NCI-H2227 (cell line): Measurements from ENCODE around the gene INTS7.
"Not testable (repeated sequence)": the region's sequence is repeated elsewhere in the genome, so short reads cannot be mapped to it uniquely, and the experiment has no call there.

Experiments used
- DNase-seq: peaks from one replicate; lab custom pipeline; 2025; ENCODE audit not compliant: unreplicated experiment; lab: John Stamatoyannopoulos, UW

INTS7 gene

GRCh38 chr1:212035835-212036605 is 663 bp upstream of the INTS7 start:
- no peak for DNase-seq

GRCh38 chr1:212034516-212035122 is 738 bp downstream of the INTS7 start:
- DNase-seq: no peak

DNA sequence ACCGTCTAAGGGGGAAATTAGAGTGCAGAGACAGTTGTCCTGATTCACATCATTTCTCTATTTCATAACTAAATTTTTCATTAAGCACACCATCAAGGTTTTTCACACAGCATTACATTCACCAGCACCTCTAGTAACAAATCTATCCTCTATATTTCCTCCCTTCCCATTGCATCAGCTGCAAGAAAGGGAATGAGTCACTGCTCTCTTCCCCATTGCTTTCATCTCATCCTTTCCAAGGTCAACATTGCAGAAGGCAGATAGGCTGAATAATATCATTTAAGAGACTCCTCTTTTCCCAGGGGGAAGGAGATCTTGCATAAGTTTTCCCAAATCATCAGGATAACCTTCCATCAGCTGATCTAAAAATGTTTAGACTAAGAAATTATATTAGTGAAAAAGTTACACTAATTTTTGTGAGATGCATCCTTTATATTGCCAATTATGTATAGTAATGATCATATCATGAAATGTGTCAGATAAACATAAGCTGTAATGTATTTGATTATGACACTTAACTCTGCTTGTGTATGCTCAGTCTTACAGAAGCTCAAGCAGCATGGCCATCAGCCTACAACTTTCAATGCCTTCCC is 4.3 kb downstream of the INTS7 start:
- no peak for DNase-seq

DNA sequence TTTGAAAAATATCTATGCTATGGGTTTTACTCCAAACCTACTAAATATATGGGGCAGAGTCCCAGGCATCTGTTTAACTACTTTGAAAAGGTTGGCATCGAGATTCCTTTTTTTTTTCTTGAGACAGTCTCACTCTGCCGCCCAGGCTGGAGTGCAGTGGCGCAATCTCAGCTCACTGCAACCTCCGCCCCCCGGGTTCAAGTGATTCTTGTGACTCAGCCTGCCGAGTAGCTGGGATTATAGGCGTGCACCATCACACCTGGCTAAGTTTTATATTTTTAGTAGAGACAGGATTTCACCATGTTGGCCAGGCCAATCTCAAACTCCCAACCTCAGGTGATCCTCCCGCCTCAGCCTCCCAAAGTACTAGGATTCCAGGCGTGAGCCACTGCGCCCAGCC is 7.6 kb downstream of the INTS7 start:
- DNase-seq: not testable (repeated sequence)

DNA sequence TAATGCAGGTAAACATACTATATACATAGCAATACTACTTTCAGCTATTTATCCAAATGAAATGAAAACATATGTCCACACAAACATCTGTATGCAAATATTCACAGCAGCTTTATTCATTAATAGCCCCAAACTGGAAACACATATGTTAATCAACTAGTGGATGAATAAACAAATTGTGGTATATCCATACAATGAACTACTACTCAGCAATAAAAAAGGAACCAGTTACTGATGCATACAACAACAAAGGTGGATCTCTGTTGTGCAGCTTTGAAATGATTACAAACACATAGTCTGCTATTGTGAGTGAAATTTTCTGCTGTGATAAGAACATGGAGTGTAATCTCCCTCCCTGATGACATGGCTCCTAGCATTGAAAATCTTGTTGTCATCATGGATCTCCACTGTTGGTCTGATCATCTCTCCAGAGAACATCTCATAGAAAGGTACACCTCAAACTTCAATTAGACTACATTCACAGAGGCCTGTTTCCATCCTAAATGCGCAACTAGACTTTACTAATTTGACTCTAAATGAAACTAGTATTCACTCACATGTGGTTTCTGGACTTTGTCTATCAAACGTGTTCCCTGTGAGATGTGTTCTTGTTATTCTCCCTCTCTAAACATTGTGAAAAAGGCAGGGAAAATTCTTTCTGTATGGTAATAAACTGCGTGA is 10.7 kb downstream of the INTS7 start:
- no peak for DNase-seq

DNA sequence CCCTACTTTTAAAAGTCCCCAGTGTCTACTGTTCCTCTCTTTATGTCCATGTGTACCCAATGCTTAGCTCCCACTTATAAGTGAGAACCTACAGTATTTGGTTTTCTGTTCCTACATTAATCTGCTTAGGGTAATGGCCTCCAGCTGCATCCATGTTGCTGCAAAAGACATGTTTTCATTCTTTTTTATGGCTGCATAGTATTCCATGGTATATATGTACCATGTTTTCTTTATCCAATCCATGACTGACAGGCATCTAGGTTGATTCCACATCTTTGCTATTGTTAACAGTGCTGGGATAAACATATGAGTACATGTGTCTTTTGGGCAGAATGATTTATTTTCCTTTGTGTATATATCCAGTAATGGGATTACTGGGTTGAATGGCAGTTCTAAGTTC is 12.4 kb downstream of the INTS7 start:
- not testable (repeated sequence) for DNase-seq

DNA sequence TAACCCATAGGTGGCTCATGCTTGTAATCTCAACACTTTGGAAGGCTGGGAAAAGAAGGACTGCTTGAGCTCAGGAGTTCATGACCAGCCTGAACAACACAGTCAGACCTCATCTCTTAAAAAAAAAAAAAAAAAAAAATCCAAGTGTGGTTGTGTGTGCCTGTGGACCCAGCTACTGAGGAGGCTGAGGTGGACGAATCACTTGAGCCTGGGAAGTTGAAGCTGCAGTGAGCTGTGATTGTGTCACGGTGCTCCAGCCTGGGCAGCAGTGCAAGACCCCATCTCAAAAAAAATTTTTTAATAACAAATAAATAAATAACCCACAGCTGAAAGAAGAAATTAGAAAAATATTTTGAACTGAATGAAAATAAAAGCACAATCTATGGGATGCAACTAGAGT is 13.8 kb downstream of the INTS7 start:
- no peak for DNase-seq

DNA sequence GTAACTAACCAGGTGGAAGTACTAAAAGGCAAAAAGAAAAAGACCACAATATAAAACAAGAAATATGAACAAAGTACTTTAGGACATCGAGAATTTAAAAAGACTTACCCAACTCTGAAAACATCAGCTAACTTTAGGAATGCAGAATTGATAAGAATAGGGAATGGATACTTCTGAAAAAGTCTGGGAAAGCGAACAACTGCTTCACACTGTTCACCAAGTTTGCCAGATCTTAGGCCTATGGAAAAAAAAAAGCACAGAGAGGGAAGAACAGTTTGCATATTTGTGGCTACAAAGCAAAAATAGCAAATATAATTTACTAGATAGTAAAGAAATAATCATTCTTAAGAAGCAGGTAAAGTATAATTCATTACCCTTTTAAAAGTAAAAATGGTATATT is 14.4 kb downstream of the INTS7 start:
- no peak for DNase-seq

DNA sequence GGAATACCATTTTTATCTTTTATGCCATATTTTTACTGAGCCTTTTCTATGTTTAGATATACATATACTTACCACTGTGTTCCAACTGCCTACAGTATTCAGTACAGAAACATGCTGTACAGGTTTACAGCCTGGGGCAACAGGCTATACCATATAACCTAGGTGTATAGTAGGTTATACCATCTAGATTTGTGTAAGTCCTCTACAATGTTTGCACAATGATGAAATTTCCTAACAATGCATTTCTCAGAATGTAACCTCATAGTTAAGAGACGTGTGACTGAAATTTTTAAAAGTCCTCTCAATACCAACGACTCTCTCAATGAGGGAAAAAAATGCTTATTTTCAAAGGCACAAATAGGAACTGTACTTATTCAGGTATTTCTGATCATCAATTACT is 21.7 kb downstream of the INTS7 start:
- no peak for DNase-seq

GRCh38 chr1:212012034-212012740 is 23.2 kb downstream of the INTS7 start:
- DNase-seq: peak; percentile 73

- no peak for DNase-seq
These were observed 25.4 kb downstream of the INTS7 start for GRCh38 chr1:212010004-212010403.

DNA sequence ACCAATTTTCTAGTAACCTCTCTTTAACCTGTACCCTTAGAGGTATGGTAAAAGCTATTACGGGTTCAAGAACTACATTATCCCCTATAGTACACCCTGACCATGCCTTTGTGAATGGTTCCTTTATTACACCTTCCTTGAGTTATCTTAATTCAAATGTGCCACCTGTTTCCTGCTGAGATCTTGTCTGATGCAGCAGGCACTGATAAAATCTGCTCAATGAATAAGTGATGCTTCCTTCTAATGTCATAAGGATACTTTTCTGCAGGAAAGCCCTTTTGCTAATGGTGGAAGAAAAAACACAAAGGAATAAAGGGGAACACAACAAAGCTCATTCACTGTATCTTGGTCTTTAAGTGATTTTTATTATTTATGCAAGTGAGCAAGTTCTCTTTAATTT is 25.8 kb downstream of the INTS7 start:
- DNase-seq: no peak

- DNase-seq: no peak
These were observed 27.5 kb downstream of the INTS7 start for GRCh38 chr1:212007886-212008285.

DNA sequence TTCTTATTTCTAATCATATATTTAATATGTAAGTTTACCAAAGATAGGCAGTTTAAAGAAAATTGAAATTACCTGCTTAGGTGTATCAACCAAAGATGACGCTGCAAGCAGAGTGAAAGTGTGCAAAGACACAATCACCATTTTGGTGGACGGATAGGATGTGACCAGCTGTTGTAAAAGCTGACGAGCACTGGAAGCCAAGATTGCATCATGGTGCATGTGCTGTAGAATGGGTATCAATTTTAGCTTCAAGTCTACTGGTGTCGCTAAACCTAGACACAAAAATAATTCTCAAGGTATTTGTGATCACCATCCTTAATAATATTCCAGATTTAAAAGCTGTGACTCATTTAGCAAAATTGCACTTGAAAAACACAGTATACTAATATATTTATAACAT is 28.2 kb downstream of the INTS7 start:
- DNase-seq: no peak

GRCh38 chr1:212004895-212005608 is 30.3 kb downstream of the INTS7 start:
- DNase-seq: no peak

DNA sequence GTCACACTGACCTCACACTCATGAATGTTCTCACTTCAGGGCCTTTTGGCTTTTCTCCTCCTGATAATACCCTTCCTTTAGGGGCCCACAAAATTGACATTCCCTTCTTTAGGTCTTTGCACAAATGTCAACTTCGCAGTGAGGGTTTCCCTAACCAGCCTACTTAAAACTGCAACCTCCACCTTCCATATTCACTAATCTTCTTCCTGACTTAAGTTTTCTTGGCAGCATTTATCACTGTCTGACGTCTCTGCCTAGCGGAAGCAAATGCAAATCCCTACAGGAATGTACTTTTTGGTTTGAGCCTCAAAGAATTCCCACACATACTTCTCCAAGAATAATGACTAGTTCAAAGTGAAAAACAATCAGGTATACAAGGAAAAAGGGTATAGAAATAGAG is 32.8 kb downstream of the INTS7 start:
- DNase-seq: no peak

- DNase-seq: not testable (repeated sequence)
These were observed 37.9 kb downstream of the INTS7 start for GRCh38 chr1:211997426-211997825.

GRCh38 chr1:211991695-211992094 is 43.7 kb downstream of the INTS7 start:
- no peak for DNase-seq

GRCh38 chr1:211986628-211987254 is 48.6 kb downstream of the INTS7 start:
- DNase-seq: no peak
